SK-N-SH treated with all-trans-retinoic acid at 6 μM for 48 hours (cell line): ENCODE results near the gene IL16.

Source experiments
- ATAC-seq: fragments of 200-7000 bp; cut with Tn5 transposase; 3 replicates; pipeline ENCODE4 v1.9.1; 2020; ENCODE audit warnings: mild to moderate bottlenecking, moderate library complexity
- ARNTL ChIP-seq: fragments of 450-650 bp; formaldehyde crosslinking; IDR thresholded peaks from 2 replicates; pipeline ENCODE4 v1.5.0; 2020; ENCODE audit warnings: low read depth, mild to moderate bottlenecking, moderate library complexity, borderline replicate concordance
- BACH2 ChIP-seq: fragments of 250-450 bp; sonication (Bioruptor Pico); IDR thresholded peaks from 2 replicates; pipeline ENCODE4 v1.9.0; 2021; ENCODE audit warnings: mild to moderate bottlenecking, borderline replicate concordance
- CSDC2 ChIP-seq: fragments of 250-450 bp; sonication (Bioruptor Pico); IDR thresholded peaks from 2 replicates; pipeline ENCODE4 v1.5.0; 2020; ENCODE audit warnings: mild to moderate bottlenecking, moderate library complexity
- ESRRG ChIP-seq: fragments of 250-450 bp; sonication (Bioruptor Pico); IDR thresholded peaks from 2 replicates; pipeline ENCODE4 v1.6.1; 2021; ENCODE audit warnings: mild to moderate bottlenecking
- GLIS3 ChIP-seq: fragments of 250-450 bp; sonication (Bioruptor Pico); IDR thresholded peaks from 2 replicates; pipeline ENCODE4 v1.5.0; 2020; ENCODE audit warnings: mild to moderate bottlenecking, moderate library complexity
- ISL1 ChIP-seq: fragments of 250-450 bp; sonication (Bioruptor Pico); IDR thresholded peaks from 2 replicates; pipeline ENCODE4 v2.1.2; 2022; ENCODE audit warnings: mild to moderate bottlenecking, moderate library complexity
- PPARA ChIP-seq: fragments of 250-450 bp; sonication (Bioruptor Pico); IDR thresholded peaks from 2 replicates; pipeline ENCODE4 v1.5.0; 2020; ENCODE audit warnings: mild to moderate bottlenecking, borderline replicate concordance
- RARB ChIP-seq: fragments of 250-450 bp; sonication (Bioruptor Pico); IDR thresholded peaks from 2 replicates; pipeline ENCODE4 v1.8.0; 2021; ENCODE audit warnings: mild to moderate bottlenecking, moderate library complexity
- SNAI2 ChIP-seq: fragments of 250-450 bp; sonication (Bioruptor Pico); IDR thresholded peaks from 2 replicates; pipeline ENCODE4 v1.5.0; 2020; ENCODE audit warnings: mild to moderate bottlenecking, moderate library complexity
- TCF4 ChIP-seq: fragments of 250-450 bp; sonication (Bioruptor Pico); IDR thresholded peaks from 2 replicates; pipeline ENCODE4 v1.8.0; 2021; ENCODE audit warnings: mild to moderate bottlenecking, moderate library complexity, borderline replicate concordance
- TOX ChIP-seq: fragments of 250-450 bp; sonication (Bioruptor Pico); IDR thresholded peaks from 2 replicates; pipeline ENCODE4 v1.8.0; 2021; ENCODE audit warnings: mild to moderate bottlenecking, moderate library complexity, borderline replicate concordance
- ZFP3 ChIP-seq: fragments of 250-450 bp; sonication (Bioruptor Pico); IDR thresholded peaks from 2 replicates; pipeline ENCODE4 v1.5.0; 2020; ENCODE audit warnings: mild to moderate bottlenecking, moderate library complexity
- ZFP30 ChIP-seq: fragments of 450-650 bp; formaldehyde crosslinking; IDR thresholded peaks from 2 replicates; pipeline ENCODE4 v1.5.0; 2022; ENCODE audit warnings: mild to moderate bottlenecking, moderate library complexity
- ZNF70 ChIP-seq: fragments of 450-650 bp; formaldehyde crosslinking; IDR thresholded peaks from 2 replicates; pipeline ENCODE4 v1.5.0; 2020; ENCODE audit warnings: mild to moderate bottlenecking, moderate library complexity
- ZNF8 ChIP-seq: fragments of 450-650 bp; formaldehyde crosslinking; IDR thresholded peaks from 2 replicates; pipeline ENCODE4 v1.5.0; 2020; ENCODE audit warnings: mild to moderate bottlenecking, moderate library complexity
- TF ChIP-seq, protein P1 (sequence below): fragments of 250-450 bp; sonication (Bioruptor Pico); IDR thresholded peaks from 2 replicates; pipeline ENCODE4 v1.5.1; 2021; ENCODE audit warnings: mild to moderate bottlenecking, moderate library complexity
- TF ChIP-seq, protein P2 (sequence below): fragments of 250-450 bp; sonication (Bioruptor Pico); IDR thresholded peaks from 2 replicates; pipeline ENCODE4 v1.5.1; 2020; ENCODE audit warnings: low read depth, mild to moderate bottlenecking, moderate library complexity
- TF ChIP-seq, protein P3 (sequence below): fragments of 250-450 bp; sonication (Bioruptor Pico); IDR thresholded peaks from 2 replicates; pipeline ENCODE4 v1.8.0; 2020; ENCODE audit warnings: mild to moderate bottlenecking, moderate library complexity, borderline replicate concordance

IL16 gene

DNA sequence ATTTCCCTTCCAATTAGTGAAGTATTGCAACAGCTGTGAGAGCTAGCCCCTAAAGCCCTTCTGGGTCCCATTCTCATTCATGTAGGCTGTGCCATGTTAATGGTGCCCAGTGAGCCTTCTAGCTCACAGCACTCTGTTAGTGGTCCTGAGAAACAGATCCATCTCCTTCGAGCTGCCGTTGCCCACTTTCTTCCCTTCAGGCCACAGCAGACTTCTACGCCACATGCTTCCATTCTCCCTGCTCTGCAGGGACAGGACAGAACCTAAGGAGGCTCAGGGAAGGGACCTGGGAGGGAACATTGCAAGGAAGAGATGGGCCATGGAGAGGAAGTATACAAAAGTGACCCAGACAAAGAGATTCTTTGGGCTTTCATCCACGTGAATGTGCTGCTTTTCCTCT, 139.0 kb downstream of the IL16 start:
- no peak for TF ChIP-seq ZFP30 (CRISPR knock-in tag)
- no peak for TF ChIP-seq ESRRG (CRISPR knock-in tag)
- TF ChIP-seq BACH2 (CRISPR knock-in tag): no peak
- no peak for TF ChIP-seq ZNF70 (CRISPR knock-in tag)
- TF ChIP-seq TCF4: no peak
- TF ChIP-seq, protein P1, sequence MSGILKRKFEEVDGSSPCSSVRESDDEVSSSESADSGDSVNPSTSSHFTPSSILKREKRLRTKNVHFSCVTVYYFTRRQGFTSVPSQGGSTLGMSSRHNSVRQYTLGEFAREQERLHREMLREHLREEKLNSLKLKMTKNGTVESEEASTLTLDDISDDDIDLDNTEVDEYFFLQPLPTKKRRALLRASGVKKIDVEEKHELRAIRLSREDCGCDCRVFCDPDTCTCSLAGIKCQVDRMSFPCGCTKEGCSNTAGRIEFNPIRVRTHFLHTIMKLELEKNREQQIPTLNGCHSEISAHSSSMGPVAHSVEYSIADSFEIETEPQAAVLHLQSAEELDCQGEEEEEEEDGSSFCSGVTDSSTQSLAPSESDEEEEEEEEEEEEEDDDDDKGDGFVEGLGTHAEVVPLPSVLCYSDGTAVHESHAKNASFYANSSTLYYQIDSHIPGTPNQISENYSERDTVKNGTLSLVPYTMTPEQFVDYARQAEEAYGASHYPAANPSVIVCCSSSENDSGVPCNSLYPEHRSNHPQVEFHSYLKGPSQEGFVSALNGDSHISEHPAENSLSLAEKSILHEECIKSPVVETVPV (CRISPR knock-in tag): no peak
- TF ChIP-seq PPARA: no peak
- ATAC-seq: no peak

DNA sequence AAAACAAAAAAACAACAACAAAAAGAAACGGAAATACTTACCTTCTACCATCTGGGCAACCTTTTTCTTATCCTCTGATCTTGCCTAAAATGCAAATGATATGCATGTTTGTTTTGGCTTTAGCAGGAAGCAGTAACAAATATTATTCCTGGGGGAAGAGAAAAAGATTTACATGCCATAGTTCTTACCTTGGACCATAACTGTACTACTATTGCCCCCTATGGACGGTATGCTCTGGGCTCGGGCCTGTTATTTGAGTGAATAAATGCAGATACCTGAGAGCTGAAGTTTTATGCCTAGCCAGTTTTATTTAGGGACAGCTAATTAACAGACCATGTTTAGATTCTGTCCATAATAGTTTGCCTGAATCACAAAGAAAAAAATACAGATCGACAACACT, 139.9 kb downstream of the IL16 start:
- TF ChIP-seq SNAI2 (CRISPR knock-in tag): no peak
- TF ChIP-seq BACH2 (CRISPR knock-in tag): no peak
- TF ChIP-seq GLIS3: no peak
- TF ChIP-seq TOX (CRISPR knock-in tag): no peak
- TF ChIP-seq ARNTL (CRISPR knock-in tag): no peak
- TF ChIP-seq, protein P2, sequence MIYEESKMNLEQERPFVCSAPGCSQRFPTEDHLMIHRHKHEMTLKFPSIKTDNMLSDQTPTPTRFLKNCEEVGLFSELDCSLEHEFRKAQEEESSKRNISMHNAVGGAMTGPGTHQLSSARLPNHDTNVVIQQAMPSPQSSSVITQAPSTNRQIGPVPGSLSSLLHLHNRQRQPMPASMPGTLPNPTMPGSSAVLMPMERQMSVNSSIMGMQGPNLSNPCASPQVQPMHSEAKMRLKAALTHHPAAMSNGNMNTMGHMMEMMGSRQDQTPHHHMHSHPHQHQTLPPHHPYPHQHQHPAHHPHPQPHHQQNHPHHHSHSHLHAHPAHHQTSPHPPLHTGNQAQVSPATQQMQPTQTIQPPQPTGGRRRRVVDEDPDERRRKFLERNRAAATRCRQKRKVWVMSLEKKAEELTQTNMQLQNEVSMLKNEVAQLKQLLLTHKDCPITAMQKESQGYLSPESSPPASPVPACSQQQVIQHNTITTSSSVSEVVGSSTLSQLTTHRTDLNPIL (CRISPR knock-in tag): no peak
- no peak for TF ChIP-seq TCF4
- no peak for TF ChIP-seq CSDC2
- no peak for TF ChIP-seq ZNF8 (CRISPR knock-in tag)
- peak; percentile 57 for ATAC-seq

DNA sequence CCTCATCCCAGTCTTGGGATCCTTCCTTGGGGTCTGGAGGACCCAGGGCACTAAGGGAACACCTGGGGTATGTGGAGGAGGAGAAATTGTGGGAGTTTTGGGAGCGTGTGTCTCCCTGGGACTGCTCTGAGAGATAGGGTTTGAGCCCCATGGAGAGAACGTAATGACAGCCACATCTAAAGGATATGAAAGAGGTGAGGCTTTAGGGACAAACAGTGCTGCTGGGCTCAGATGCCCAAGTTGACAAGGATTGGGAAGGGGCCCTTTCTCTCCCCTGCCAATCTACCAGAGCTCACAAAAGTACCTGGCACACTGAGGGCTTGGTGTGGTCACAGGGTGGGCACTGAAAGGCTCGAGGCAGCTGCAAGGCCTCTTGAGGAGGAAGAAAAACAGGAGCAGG, 140.6 kb downstream of the IL16 start:
- TF ChIP-seq ZFP3 (CRISPR knock-in tag) (no peak), ZFP30 (CRISPR knock-in tag) (no peak), ARNTL (CRISPR knock-in tag) (no peak), PPARA (no peak)
- TF ChIP-seq, protein P2 (CRISPR knock-in tag): no peak
- TF ChIP-seq, protein P1 (CRISPR knock-in tag): no peak
- ATAC-seq: no peak

DNA sequence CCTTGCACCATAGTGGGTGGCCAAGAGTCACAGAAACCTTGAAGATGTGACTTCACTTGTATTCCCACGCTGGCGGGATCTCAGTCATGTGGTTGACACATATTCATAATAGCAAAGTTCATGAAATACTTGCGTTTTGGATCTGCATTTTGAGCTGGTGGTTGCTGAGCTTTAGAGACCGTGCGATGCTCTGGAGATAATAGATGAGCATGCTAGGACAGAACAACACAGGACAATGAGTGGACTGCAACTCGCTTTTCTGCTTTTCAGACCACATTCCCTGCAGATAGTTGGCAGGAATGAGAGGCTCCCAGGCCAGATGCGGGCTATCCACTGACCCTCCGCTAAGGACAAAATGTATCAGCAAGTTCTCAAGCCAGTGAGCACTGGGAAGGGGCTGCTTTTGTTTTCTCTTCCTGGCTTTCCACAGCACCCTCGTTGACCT, 141.1 kb downstream of the IL16 start:
- no peak for ATAC-seq
- TF ChIP-seq RARB (CRISPR knock-in tag) (no peak), SNAI2 (CRISPR knock-in tag) (no peak), ISL1 (CRISPR knock-in tag) (no peak), ARNTL (CRISPR knock-in tag) (no peak), ESRRG (CRISPR knock-in tag) (no peak), BACH2 (CRISPR knock-in tag) (no peak), ZFP3 (CRISPR knock-in tag) (no peak), ZNF70 (CRISPR knock-in tag) (no peak), CSDC2 (no peak)
- TF ChIP-seq, protein P3, sequence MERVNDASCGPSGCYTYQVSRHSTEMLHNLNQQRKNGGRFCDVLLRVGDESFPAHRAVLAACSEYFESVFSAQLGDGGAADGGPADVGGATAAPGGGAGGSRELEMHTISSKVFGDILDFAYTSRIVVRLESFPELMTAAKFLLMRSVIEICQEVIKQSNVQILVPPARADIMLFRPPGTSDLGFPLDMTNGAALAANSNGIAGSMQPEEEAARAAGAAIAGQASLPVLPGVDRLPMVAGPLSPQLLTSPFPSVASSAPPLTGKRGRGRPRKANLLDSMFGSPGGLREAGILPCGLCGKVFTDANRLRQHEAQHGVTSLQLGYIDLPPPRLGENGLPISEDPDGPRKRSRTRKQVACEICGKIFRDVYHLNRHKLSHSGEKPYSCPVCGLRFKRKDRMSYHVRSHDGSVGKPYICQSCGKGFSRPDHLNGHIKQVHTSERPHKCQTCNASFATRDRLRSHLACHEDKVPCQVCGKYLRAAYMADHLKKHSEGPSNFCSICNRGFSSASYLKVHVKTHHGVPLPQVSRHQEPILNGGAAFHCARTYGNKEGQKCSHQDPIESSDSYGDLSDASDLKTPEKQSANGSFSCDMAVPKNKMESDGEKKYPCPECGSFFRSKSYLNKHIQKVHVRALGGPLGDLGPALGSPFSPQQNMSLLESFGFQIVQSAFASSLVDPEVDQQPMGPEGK (CRISPR knock-in tag): no peak
